ENCODE results near the gene IGFBP5.

Gene IGFBP5

DNA sequence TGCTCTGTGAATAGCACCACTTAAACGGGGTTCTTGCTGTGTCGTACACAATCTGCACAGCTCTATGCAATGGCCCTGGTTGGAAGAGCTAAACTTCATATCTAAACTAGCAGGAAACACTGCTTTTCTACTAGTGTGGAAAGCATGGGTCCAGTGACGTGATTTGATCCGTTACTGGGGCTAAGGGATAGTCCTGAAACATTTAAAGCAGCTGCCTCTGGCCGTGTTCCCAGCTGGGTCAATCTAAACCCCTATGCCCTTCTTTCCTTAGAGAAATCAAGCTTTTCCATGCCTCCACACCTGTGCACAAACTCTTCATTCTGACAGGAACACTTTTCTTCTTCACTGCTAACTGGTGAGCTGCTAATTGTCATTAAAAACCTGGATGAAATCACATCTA, 5.4 kb upstream of the IGFBP5 start:
- TF ChIP-seq, protein P1, sequence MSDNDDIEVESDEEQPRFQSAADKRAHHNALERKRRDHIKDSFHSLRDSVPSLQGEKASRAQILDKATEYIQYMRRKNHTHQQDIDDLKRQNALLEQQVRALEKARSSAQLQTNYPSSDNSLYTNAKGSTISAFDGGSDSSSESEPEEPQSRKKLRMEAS (IDR thresholded peaks at IDR 0.05): no peak
- TF ChIP-seq RAD21 (IDR thresholded peaks at IDR 0.05; ENCODE audit: low read depth) (no peak), YY1 (IDR thresholded peaks at IDR 0.05; ENCODE audit: low read depth) (no peak), TEAD4 (IDR thresholded peaks at IDR 0.05) (no peak), NFIC (IDR thresholded peaks at IDR 0.05) (no peak), TCF12 (IDR thresholded peaks at IDR 0.05; ENCODE audit: low read depth) (no peak)

DNA sequence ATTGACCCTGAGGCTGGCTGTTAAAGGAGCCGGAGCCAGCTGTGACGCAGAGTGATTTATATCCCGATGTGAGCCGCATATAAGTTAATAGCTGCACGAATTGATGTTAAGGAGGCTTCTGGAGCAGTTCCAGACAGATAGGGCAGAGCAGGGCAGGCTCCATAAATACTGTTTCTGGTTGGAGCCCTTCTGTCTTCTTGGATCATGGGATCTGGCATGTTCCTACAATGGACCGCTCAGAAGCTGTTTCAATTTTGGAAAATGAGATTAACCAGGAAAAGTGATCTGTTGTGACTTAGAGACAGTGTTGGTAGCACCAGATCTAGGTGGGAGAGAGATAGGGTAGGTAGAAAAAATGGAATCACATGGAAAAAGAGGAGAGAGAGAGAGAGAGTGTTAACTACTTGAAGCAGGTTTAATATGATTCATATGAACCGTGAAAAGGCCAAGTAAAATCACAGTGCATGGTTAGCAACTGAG, 4.8 kb upstream of the IGFBP5 start:
- no peak for TF ChIP-seq USF1 (IDR thresholded peaks at IDR 0.05)
- no peak for TF ChIP-seq ZBTB7A (IDR thresholded peaks at IDR 0.05; ENCODE audit: low read depth)
- no peak for TF ChIP-seq RAD21 (IDR thresholded peaks at IDR 0.05; ENCODE audit: low read depth)
- TF ChIP-seq, protein P2, sequence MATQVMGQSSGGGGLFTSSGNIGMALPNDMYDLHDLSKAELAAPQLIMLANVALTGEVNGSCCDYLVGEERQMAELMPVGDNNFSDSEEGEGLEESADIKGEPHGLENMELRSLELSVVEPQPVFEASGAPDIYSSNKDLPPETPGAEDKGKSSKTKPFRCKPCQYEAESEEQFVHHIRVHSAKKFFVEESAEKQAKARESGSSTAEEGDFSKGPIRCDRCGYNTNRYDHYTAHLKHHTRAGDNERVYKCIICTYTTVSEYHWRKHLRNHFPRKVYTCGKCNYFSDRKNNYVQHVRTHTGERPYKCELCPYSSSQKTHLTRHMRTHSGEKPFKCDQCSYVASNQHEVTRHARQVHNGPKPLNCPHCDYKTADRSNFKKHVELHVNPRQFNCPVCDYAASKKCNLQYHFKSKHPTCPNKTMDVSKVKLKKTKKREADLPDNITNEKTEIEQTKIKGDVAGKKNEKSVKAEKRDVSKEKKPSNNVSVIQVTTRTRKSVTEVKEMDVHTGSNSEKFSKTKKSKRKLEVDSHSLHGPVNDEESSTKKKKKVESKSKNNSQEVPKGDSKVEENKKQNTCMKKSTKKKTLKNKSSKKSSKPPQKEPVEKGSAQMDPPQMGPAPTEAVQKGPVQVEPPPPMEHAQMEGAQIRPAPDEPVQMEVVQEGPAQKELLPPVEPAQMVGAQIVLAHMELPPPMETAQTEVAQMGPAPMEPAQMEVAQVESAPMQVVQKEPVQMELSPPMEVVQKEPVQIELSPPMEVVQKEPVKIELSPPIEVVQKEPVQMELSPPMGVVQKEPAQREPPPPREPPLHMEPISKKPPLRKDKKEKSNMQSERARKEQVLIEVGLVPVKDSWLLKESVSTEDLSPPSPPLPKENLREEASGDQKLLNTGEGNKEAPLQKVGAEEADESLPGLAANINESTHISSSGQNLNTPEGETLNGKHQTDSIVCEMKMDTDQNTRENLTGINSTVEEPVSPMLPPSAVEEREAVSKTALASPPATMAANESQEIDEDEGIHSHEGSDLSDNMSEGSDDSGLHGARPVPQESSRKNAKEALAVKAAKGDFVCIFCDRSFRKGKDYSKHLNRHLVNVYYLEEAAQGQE (IDR thresholded peaks at IDR 0.05; ENCODE audit: low read depth): no peak
- no peak for TF ChIP-seq FOXM1 (IDR thresholded peaks at IDR 0.05; ENCODE audit: borderline replicate concordance, low read depth)
- TF ChIP-seq CEBPB (IDR thresholded peaks at IDR 0.05): no peak
- TF ChIP-seq CREB1 (IDR thresholded peaks at IDR 0.05; ENCODE audit: low read depth): no peak

DNA sequence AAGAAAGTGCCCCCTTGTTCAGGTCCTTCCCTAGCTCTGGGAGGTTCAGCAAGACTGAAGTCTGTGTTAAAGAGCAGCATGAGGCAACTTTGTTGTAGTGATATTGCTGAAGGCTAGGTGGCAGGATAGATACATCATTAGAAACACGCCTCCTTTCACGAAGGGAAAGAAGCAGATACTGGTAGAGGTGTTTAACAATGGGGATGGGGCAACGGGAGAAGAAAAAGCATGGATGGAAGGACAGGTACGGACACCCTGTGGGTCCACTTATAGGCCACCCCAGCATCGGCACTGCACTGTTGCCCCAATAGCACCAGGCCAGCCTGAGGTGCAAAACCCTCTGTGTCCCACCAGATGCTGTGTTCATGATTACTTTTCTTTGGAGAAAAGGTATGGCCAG, 3.5 kb upstream of the IGFBP5 start:
- TF ChIP-seq FOXM1 (IDR thresholded peaks at IDR 0.05; ENCODE audit: borderline replicate concordance, low read depth): no peak
- peak; percentile 90 for TF ChIP-seq RAD21 (IDR thresholded peaks at IDR 0.05; ENCODE audit: low read depth)
- TF ChIP-seq TCF12 (IDR thresholded peaks at IDR 0.05; ENCODE audit: low read depth): no peak

DNA sequence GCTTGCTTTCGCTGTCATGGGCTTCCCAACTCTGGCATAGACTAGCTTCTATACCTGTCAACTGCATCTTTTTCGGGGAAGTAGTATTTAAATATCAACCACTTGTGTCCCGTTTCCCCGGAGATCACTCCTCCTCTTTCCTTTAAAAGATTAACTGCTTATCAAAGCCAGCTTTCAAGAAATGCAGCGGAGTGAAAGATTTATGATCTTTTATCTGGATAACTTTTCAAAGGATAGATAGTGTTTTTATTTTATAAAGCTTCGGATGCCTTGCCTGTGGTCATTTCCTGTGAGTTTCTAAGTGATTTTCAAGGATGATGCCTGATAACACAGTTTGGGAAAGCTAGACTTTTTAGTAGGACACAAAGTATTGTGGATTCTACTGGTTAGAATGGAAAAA, 2.9 kb upstream of the IGFBP5 start:
- TF ChIP-seq YY1 (IDR thresholded peaks at IDR 0.05; ENCODE audit: low read depth): no peak
- no peak for TF ChIP-seq USF1 (IDR thresholded peaks at IDR 0.05)
- TF ChIP-seq ZBTB7A (IDR thresholded peaks at IDR 0.05; ENCODE audit: low read depth): no peak
- TF ChIP-seq CREB1 (IDR thresholded peaks at IDR 0.05; ENCODE audit: low read depth): no peak
- no peak for TF ChIP-seq TEAD4 (IDR thresholded peaks at IDR 0.05)
- no peak for TF ChIP-seq EP300 (IDR thresholded peaks at IDR 0.05; ENCODE audit: borderline replicate concordance)
- no peak for TF ChIP-seq NFIC (IDR thresholded peaks at IDR 0.05)
- TF ChIP-seq, protein P1 (IDR thresholded peaks at IDR 0.05): no peak
- no peak for TF ChIP-seq TCF12 (IDR thresholded peaks at IDR 0.05; ENCODE audit: low read depth)
- no peak for TF ChIP-seq EGR1 (IDR thresholded peaks at IDR 0.05)
- no peak for TF ChIP-seq FOXM1 (IDR thresholded peaks at IDR 0.05; ENCODE audit: borderline replicate concordance, low read depth)

DNA sequence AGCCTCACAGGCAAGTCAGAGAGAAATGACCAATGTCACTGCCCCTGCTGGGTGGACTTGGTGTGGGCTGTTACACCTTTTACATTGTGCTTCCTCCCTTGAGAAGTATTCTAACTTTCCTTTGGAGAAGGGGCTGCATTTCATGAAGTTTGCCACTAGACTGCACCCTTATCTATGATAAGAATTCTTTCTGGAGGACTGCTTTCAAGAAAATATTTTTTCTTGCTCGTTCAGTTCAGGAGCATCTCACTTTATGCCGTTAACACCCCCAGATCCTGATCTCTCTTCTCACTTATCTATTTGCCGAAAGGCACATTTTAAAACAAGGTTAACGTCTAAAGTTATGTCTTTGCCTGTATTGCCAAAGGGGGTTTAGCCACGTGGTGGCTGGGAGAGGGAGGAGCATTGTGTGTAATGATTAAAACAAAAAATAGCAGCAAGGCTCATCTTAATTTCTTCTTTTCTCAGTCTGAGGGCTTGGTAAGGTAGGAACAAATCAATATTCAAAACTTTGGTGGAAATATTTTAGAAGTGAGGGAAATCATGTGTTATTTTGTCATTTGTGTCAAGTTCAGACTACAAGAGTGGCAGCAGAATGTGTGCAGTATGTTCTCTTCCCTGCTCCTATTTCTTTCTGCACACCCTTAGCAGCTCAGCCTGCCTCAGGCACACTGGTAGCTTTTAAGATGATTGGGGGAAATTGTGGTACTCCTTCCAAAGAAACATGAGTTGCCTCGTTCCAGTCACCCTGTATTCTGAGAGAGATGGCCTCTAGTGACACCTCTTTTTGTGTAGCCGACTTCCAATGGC, 1.6 kb upstream of the IGFBP5 start:
- TF ChIP-seq EGR1 (IDR thresholded peaks at IDR 0.05) (no peak), NFIC (IDR thresholded peaks at IDR 0.05) (no peak), ZBTB7A (IDR thresholded peaks at IDR 0.05; ENCODE audit: low read depth) (no peak), EP300 (IDR thresholded peaks at IDR 0.05; ENCODE audit: borderline replicate concordance) (no peak), USF1 (IDR thresholded peaks at IDR 0.05) (0 out of 2 replicates have a peak, but pooled peaks have one; percentile 9), TAF1 (IDR thresholded peaks at IDR 0.05; ENCODE audit: low read depth) (no peak), FOXM1 (IDR thresholded peaks at IDR 0.05; ENCODE audit: borderline replicate concordance, low read depth) (no peak), RAD21 (IDR thresholded peaks at IDR 0.05; ENCODE audit: low read depth) (peak; percentile 50)
- TF ChIP-seq, protein P1 (IDR thresholded peaks at IDR 0.05): no peak
- TF ChIP-seq, protein P2 (IDR thresholded peaks at IDR 0.05; ENCODE audit: low read depth): no peak
